HG03460 (cell line): ENCODE measurements around the gene GNB4.

Experiments
- ATAC-seq: cut with Tn5 transposase; IDR thresholded peaks from one replicate; pipeline ENCODE4 v1.9.1; 2021; ENCODE audit not compliant: unreplicated experiment

GNB4 gene

GRCh38 chr3:179373938-179374337 is 77.3 kb downstream of the GNB4 start:
- ATAC-seq = no peak

GRCh38 chr3:179369621-179370020 is 81.6 kb downstream of the GNB4 start:
- ATAC-seq = no peak

- no peak for ATAC-seq
These were observed 87.9 kb downstream of the GNB4 start for GRCh38 chr3:179363332-179363731.

GRCh38 chr3:179355996-179356395 is 95.3 kb downstream of the GNB4 start:
- no peak for ATAC-seq

- peak; percentile 53 for ATAC-seq
These were observed 102.8 kb downstream of the GNB4 start for GRCh38 chr3:179348325-179349013.

- peak; percentile 94 for ATAC-seq
These were observed 103.7 kb downstream of the GNB4 start, which contains the start of gene MFN1 for GRCh38 chr3:179347345-179348194. Gene MFN1, plus strand, starts transcription at chr3:179347709. Its CDS starts 1,143 bp downstream, at chr3:179348852.
